ENCODE measurements around the gene DCTN1.
"Not testable (repeated sequence)": the region's sequence is repeated elsewhere in the genome, so short reads cannot be mapped to it uniquely, and the experiment has no call there.

The DCTN1 gene

GRCh38 chr2:74368499-74368898 is 11.6 kb downstream of the DCTN1 start:
- no peak for DNase-seq

GRCh38 chr2:74367789-74368188 is 12.3 kb downstream of the DCTN1 start:
- DNase-seq: no peak

DNA sequence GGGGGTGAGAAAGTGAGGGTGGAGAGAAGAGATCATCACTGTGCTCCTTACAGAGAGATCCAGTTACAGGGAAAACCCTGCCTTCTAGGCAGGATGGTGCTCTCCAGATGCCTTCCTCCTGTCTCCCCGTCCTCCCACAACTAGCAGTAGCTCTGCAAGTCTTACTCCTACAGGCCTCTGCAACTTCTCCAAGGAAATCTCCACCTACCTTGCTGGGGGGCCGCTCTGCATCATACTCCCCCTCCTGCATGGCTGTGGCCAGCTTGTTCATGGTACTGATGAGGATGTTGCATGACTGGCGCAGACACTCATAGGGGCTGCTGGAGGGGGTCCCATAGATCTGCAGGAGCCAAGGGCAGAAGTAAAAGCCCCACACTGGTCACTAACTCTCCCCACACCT is 14.1 kb downstream of the DCTN1 start:
- no peak for DNase-seq

DNA sequence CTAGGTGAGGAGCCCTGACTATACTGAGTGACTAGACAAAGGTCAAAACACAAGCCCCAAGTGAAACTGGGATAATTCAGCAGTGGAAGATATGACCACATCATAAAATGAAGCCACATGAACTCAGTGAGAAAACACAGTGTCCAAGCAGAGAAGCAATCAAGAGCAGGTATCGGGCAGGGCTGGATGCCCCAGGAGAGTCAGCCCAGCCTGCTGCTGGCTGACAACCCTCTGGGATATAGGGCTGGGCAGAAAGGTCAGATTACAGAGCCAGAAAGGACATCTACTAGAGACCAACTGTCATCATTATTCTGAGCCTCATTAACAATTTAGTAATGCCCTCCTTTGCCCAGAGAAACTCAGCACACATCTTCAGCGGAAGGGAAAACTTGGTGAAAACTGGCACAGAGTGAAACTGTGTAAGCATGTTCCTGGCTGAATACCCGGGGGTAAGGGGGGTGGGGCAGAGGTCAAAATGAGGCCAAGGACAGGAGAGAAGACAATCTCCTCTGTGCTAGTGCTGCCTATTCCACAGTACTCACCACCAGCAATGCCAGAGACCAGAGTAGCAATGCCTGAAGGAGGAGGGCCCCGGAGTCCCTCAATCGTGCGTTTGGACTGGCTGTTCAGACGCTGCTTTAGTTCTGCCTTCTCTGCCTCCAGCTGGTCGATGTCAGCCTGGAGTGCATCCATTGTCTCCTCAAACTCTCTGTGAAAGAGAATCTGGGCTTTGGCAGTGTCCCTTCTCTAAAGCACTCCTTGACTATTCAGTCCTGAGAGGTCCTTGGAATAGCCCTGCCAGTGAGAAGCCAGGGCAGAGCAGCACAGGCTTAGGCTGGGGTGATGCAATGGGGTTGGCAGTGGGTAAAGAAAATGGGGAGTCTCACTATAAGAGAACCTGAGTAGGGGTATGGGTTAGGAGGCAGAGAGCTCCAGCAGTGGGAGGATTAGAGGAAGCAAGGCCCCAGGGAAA is 15.3 kb downstream of the DCTN1 start:
- DNase-seq: no peak

- no peak for DNase-seq
Observed at GRCh38 chr2:74361327-74361726, 18.8 kb downstream of the DCTN1 start.

DNA sequence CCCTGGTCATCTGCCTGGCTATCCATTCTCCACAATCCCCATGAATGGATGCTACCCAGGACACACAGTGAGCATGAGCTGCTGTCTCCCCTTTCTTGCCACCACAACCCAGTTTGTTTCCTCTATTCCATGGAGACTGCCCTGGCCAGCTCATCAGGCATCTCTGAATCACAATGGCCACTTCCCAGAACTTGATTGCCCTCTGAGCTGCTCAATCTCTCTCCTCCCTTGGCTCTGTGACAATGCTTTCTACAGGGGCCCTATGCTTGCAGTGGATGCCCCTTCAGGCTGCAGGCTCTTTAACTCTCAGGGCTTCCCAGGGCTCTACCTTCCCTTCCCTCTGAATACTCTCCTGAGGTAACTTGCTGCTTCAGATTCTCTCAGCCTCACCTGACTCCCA is 22.5 kb downstream of the DCTN1 start:
- DNase-seq: no peak

DNA sequence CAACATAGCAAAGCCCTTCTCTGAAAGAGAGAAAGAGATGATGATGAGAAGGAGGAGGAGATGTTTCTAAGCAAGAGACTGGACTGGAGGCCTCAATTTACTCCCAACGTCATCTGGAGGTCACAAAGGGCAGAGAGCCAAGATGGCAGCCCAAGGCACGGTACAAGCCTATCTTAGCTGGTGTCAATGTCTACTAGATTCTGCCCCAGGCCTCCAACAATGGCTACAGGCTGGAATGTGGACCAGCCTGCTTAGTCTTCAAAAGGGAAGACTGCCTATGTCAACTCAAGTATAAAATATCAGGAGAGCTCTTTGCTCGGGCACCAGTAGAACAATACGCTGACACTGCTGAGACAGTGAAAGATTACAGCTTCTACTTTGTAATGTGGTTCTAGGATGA is 30.2 kb downstream of the DCTN1 start:
- DNase-seq: no peak

GRCh38 chr2:74347742-74348141 is 32.4 kb downstream of the DCTN1 start:
- no peak for DNase-seq

DNA sequence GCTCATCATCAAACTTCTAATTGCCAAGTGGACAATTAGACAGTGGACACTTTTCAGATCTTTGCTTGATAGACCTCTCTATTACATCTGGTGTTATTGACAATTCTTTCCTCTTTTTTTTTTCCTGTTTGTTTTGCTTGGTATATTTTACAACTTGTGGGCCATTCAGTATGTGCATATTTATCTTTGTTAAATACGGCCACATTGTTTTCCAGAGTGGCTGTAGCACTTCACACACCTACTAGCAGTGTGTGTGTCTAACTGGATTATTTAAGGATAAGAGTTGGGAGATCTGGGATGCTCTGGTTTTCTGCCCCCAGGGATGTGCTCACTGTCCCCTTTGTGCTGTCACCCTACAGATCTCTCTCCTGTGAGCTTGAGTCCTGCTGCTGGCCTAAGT is 32.8 kb downstream of the DCTN1 start:
- DNase-seq: no peak

DNA sequence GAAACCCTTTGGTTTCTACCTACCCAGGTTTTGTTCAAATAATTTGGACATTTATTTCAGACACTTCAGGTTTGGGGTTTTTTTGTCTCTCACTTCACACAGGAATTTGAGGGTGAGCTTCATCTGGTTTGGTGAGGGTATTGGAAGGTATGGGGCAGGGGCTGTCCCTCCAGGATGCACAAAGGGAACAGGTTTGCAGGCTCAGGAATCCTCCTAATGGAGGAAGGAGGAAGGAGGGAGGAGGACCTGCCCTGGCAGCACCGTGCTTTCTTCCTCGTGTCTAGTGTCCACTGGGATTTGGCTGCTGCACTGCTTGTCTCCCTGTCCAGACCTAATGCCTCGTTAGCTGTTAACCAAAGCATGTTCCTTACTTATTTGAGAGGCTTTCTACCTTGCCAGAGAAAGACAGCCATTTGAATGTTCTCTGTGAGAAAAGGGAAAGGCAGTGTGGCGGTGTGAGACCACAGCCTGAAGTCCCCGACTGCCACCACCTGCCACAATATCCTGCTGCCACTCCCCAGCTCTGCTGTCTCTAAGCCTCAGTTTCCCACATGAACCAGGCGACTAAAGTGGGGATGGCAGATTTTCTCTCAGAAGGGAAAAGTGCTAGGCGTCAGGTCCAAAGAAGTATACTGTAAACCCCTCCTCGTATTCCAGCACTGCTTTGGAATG is 34.7 kb downstream of the DCTN1 start:
- no peak for DNase-seq

DNA sequence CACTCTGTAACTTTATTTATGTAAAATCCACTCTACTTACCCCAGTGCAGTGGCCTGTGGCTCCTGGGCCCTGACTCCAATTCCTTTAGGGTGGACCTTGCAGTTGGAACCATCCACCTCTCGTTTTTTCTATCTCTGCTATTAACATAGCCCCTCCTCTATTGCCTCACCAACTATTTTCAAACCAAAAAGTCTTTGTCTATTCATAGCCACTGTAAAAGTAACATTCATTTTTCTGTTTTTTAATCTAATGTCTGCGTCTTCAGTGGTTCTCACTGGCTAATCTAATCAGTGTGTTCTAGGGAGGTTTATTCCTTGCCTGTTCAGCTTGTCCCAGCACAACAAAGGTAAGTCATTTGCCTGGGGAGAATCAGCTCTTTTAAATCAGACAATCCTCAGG is 36.8 kb downstream of the DCTN1 start, which contains the start of gene SLC4A5:
SLC4A5 (minus strand) TSS at position 101 of the 400 bp plus-strand sequence. CDS start 28,393 bp downstream, outside the sequence.
- DNase-seq: no peak

DNA sequence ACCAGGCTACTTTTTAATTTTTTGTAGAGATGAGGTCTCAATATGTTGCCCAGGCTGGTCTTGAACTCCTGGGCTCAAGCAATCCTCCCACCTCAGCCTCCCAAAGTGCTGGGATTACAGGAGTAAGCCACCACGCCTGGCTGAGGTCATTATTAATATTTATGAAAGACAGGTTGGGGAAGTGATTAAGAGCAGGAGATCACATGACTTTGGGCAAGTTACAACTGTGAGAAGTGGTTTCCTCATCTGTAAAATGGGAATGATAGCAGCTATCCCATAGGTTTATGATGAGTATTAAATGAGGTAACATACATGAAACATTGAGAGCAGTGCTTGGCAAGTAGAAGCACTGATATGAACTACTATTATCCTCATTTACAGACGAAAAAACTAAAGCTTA is 43.9 kb downstream of the DCTN1 start:
- not testable (repeated sequence) for DNase-seq

- peak; percentile 65 for DNase-seq
Observed at GRCh38 chr2:74334931-74335333, 45.2 kb downstream of the DCTN1 start.

- DNase-seq: no peak
Observed at GRCh38 chr2:74333896-74334586, 46.1 kb downstream of the DCTN1 start.

- DNase-seq: no peak
Observed at GRCh38 chr2:74333175-74333574, 46.9 kb downstream of the DCTN1 start.

DNA sequence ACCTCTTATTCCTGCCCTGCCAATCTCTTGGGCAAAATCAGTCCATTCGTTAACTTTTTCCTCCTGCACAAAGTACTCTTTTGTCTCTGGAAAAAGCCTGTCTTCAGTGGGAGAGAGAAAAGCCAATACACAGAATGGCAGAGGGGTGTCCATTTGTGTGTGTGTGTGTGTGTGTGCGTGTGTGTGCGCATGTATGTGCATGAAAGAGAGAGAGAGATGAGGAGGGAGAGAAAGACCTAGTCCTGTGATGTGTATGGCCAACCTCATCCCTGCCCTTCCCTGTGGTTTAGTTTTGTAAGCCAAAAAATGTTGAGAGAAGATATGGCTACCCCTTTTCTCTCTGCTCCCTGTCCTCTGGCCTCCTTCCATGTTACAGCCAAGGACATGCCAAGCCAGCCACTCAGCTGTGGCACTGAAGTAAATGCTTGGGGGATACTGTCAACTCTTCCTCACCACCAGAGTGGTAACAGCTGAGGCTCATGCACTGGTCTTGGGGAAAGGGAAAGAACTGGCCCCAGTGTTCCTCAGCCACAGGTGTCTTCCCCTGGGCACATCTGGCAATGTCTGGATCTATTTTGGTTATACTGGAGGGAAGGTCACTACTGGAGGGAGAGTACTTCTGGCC is 47.4 kb downstream of the DCTN1 start:
- DNase-seq: no peak

DNA sequence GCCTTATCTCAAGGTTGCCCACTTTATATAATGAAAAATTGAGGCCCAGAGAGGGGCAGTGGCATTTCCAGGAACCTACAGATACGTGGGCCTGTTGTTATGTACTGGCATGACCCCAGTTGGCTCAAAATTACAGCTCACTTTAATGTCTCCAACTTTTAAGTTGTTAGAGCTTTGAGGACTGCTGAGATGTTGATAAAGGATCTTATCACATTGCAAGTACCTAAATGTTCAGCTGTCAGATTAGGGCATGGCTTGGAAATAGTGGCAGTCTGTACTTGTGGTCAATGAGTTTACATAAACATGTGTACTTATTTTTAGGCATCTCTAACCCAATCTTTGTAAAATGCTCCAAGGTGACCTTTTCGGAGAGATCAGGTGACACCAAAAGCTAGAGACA is 51.5 kb downstream of the DCTN1 start:
- DNase-seq: no peak

DNA sequence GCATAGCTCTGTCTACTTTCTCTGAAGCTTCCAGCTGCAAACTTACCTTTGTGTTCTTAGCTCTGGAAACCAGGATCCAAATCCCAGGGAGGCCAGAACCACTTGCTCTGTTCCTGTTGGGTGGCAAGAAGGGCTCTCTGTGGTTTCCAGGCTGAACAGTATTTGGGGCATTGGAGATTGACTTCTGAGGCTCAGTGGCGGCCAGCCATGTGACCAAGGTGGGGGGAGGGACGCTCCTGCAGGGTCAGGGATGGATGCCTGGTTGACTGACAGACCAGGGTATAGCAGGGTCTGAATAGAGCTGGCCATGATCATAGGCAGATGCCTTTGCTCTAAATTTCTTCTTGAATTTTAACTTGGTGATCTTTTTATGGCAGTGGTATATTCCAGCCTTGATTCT is 52.0 kb downstream of the DCTN1 start:
- no peak for DNase-seq

GRCh38 chr2:74327627-74328026 is 52.5 kb downstream of the DCTN1 start:
- no peak for DNase-seq

DNA sequence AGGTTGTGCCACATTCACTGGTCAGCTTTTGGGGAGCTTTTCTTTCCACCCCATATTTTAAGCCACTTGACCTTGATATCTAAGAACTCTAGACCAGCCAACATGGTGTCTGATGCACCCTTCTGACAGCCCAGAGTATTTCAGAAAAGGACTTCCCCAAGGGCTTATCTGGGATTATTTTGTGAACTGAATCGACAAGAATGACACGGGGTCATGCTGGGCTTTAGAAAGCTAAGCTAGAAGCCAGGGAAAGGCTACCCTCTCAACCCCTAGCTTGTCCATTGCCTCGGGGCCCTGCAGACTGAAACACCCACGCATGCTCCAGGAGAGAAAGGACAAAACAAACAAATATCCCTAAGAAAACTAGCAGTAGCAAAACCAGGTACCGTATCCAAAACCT is 52.9 kb downstream of the DCTN1 start:
- DNase-seq: no peak

GRCh38 chr2:74325815-74326214 is 54.3 kb downstream of the DCTN1 start:
- DNase-seq: no peak

DNA sequence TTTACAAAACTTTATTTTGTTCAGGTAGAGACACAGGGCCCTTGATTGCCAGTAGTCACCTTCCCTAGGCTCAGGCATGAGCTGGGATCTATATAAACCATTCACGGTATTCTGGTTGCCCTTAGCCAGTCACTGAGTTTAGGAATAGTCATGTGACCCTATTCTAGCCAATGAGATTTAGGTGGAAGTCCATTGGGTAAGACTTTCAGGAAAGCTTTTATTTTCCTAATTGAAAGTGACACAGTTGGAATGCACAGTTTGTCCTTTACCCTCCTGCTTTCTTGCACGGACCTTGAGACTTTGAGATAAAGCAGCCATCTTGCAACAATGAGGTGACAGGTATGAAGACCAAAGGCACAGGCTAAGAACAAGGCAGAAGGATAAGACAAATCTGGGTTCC is 58.4 kb downstream of the DCTN1 start:
- DNase-seq: no peak

DNA sequence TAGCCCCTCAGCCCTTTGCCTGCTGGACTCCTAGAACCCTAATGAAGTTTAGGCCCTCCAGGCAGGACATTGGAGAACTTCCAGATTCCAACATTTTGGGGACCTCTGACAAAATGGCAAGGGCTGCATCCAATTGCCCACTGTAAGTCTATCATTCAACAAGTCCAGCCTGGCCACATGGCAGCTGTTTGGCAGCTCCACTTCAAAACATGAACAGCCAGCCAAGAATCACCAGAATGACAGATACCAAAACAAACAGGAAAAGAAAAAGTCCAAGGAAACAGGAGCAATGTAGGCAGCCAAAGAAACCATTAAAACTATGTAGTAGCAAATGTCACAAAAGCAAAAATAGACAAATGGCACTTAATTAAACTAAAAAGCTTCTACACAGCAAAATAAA is 62.4 kb downstream of the DCTN1 start:
- no peak for DNase-seq
